ENCODE measurements around the gene PRKCE.

Gene PRKCE

GRCh38 chr2:46148369-46148736 lies 496.9 kb downstream of the PRKCE start:
- no peak overlapping the region for H3K4ac ChIP-seq (ENCODE audit: low read depth in 1 of 2, low read length in 2 of 2)
- WGBS: 88% methylated on average over 2 of the region's 2 CpGs
- no peak overlapping the region for H2AFZ ChIP-seq (ENCODE audit: low read depth, low read length)
- no peak overlapping the region for H2AK5ac ChIP-seq (ENCODE audit: low read length, severe bottlenecking)
- no peak overlapping the region for H3K4me3 ChIP-seq (ENCODE audit: insufficient read depth in 1 of 2, low read depth in 1 of 2, low read length in 2 of 2)
- H2BK5ac ChIP-seq (ENCODE audit: low read depth, low read length, poor library complexity, severe bottlenecking): no peak overlapping the region
- H3K9ac ChIP-seq (ENCODE audit: low read length): no peak overlapping the region
- H3K4me1 ChIP-seq (ENCODE audit: control insufficient read depth, insufficient read depth, low read depth, low read length): peaks cover 14% of the 10 kb centered on the region
- H3K36me3 ChIP-seq (ENCODE audit: control insufficient read depth in 1 of 2, insufficient read depth in 2 of 2, low read depth in 1 of 2, low read length in 2 of 2): peaks cover 11 to 46% of the 10 kb centered on the region in 2 experiments
- H4K91ac ChIP-seq (ENCODE audit: low read length): no peak overlapping the region
- H3K18ac ChIP-seq (ENCODE audit: low read depth in 1 of 2, low read length in 2 of 2): no peak overlapping the region
- H4K8ac ChIP-seq (ENCODE audit: low read length): no peak overlapping the region
- H3K9me3 ChIP-seq (ENCODE audit: control insufficient read depth, low read length): no peaks in the 10 kb centered on the region
- H3K14ac ChIP-seq (ENCODE audit: low read length in 2 of 2): no peak overlapping the region
- H2BK12ac ChIP-seq (ENCODE audit: low read length in 2 of 2): no peak overlapping the region
- H2BK15ac ChIP-seq (ENCODE audit: low read depth, poor library complexity, severe bottlenecking): no peak overlapping the region
- no peak overlapping the region for H3K4me2 ChIP-seq (ENCODE audit: low read length, poor library complexity, severe bottlenecking)
- H3K27ac ChIP-seq (ENCODE audit: low read length, poor library complexity, severe bottlenecking): no peak overlapping the region
- H3K79me1 ChIP-seq (replicated peaks; ENCODE audit: low read length, poor library complexity, severe bottlenecking): no peaks in the 10 kb centered on the region
- no peak overlapping the region for H3K23ac ChIP-seq (ENCODE audit: low read length in 2 of 2)
- H2BK120ac ChIP-seq (ENCODE audit: low read depth, low read length): no peak overlapping the region
- H3K27me3 ChIP-seq (ENCODE audit: control insufficient read depth in 1 of 2, insufficient read depth in 1 of 2, low read length in 2 of 2): no peaks in the 10 kb centered on the region
- DNase-seq: no peak

GRCh38 chr2:46150445-46150955 lies 499.0 kb downstream of the PRKCE start:
- WGBS: 93% methylated on average over 3 of the region's 3 CpGs
- Histone ChIP-seq H4K91ac (ENCODE audit: low read length) (no peak overlapping the region), H3K14ac (ENCODE audit: low read length in 2 of 2) (peak overlapping the region in 1 of 2 experiments; percentile 75), H3K4ac (ENCODE audit: low read depth in 1 of 2, low read length in 2 of 2) (peak overlapping the region in 1 of 2 experiments; percentile 8), H3K9ac (ENCODE audit: low read length) (peak overlapping the region; percentile 45), H3K9me3 (ENCODE audit: control insufficient read depth, low read length) (no peaks in the 10 kb centered on the region), H3K4me2 (ENCODE audit: low read length, poor library complexity, severe bottlenecking) (no peak overlapping the region), H3K4me1 (ENCODE audit: control insufficient read depth, insufficient read depth, low read depth, low read length) (peaks cover 12% of the 10 kb centered on the region), H3K27me3 (ENCODE audit: control insufficient read depth in 1 of 2, insufficient read depth in 1 of 2, low read length in 2 of 2) (no peaks in the 10 kb centered on the region), H3K27ac (ENCODE audit: low read length, poor library complexity, severe bottlenecking) (no peak overlapping the region), H3K4me3 (ENCODE audit: insufficient read depth in 1 of 2, low read depth in 1 of 2, low read length in 2 of 2) (peak overlapping the region in 1 of 2 experiments; percentile 46), H2AFZ (ENCODE audit: low read depth, low read length) (no peak overlapping the region), H2BK120ac (ENCODE audit: low read depth, low read length) (no peak overlapping the region), H2BK5ac (ENCODE audit: low read depth, low read length, poor library complexity, severe bottlenecking) (no peak overlapping the region), H2AK5ac (ENCODE audit: low read length, severe bottlenecking) (no peak overlapping the region), H4K8ac (ENCODE audit: low read length) (no peak overlapping the region), H3K23ac (ENCODE audit: low read length in 2 of 2) (no peak overlapping the region), H2BK15ac (ENCODE audit: low read depth, poor library complexity, severe bottlenecking) (no peak overlapping the region), H3K18ac (ENCODE audit: low read depth in 1 of 2, low read length in 2 of 2) (peak overlapping the region; percentile 13 to 41), H3K79me1 (replicated peaks; ENCODE audit: low read length, poor library complexity, severe bottlenecking) (no peaks in the 10 kb centered on the region), H2BK12ac (ENCODE audit: low read length in 2 of 2) (peak overlapping the region in 1 of 2 experiments; percentile 26), H3K36me3 (ENCODE audit: control insufficient read depth in 1 of 2, insufficient read depth in 2 of 2, low read depth in 1 of 2, low read length in 2 of 2) (peaks cover 11 to 42% of the 10 kb centered on the region in 2 experiments)
- no peak for DNase-seq

- H3K27ac ChIP-seq (ENCODE audit: low read length, poor library complexity, severe bottlenecking): no peak overlapping the region
- no peaks in the 10 kb centered on the region for H3K27me3 ChIP-seq (ENCODE audit: control insufficient read depth in 1 of 2, insufficient read depth in 1 of 2, low read length in 2 of 2)
- H3K4me1 ChIP-seq (ENCODE audit: control insufficient read depth, insufficient read depth, low read depth, low read length): peaks cover 12% of the 10 kb centered on the region
- H3K9me3 ChIP-seq (ENCODE audit: control insufficient read depth, low read length): no peaks in the 10 kb centered on the region
- H3K4me3 ChIP-seq (ENCODE audit: insufficient read depth in 1 of 2, low read depth in 1 of 2, low read length in 2 of 2): no peak overlapping the region
- H2BK120ac ChIP-seq (ENCODE audit: low read depth, low read length): no peak overlapping the region
- H4K91ac ChIP-seq (ENCODE audit: low read length): no peak overlapping the region
- H3K79me1 ChIP-seq (replicated peaks; ENCODE audit: low read length, poor library complexity, severe bottlenecking): no peaks in the 10 kb centered on the region
- peaks cover 11 to 41% of the 10 kb centered on the region in 2 experiments for H3K36me3 ChIP-seq (ENCODE audit: control insufficient read depth in 1 of 2, insufficient read depth in 2 of 2, low read depth in 1 of 2, low read length in 2 of 2)
- no peak overlapping the region for H3K4ac ChIP-seq (ENCODE audit: low read depth in 1 of 2, low read length in 2 of 2)
- WGBS: 87% methylated on average over 3 of the region's 4 CpGs
- H2BK15ac ChIP-seq (ENCODE audit: low read depth, poor library complexity, severe bottlenecking): no peak overlapping the region
- H2BK5ac ChIP-seq (ENCODE audit: low read depth, low read length, poor library complexity, severe bottlenecking): no peak overlapping the region
- no peak overlapping the region for H3K23ac ChIP-seq (ENCODE audit: low read length in 2 of 2)
- no peak overlapping the region for H4K8ac ChIP-seq (ENCODE audit: low read length)
- no peak overlapping the region for H3K9ac ChIP-seq (ENCODE audit: low read length)
- peak; percentile 54 for DNase-seq
- H3K14ac ChIP-seq (ENCODE audit: low read length in 2 of 2): no peak overlapping the region
- no peak overlapping the region for H2AK5ac ChIP-seq (ENCODE audit: low read length, severe bottlenecking)
- H3K18ac ChIP-seq (ENCODE audit: low read depth in 1 of 2, low read length in 2 of 2): peak overlapping the region in 1 of 2 experiments; percentile 8
- no peak overlapping the region for H3K4me2 ChIP-seq (ENCODE audit: low read length, poor library complexity, severe bottlenecking)
- no peak overlapping the region for H2BK12ac ChIP-seq (ENCODE audit: low read length in 2 of 2)
- no peak overlapping the region for H2AFZ ChIP-seq (ENCODE audit: low read depth, low read length)
Measured at GRCh38 chr2:46151577-46151976, 500.1 kb downstream of the PRKCE start.

GRCh38 chr2:46153996-46154753 lies 502.7 kb downstream of the PRKCE start:
- H3K14ac ChIP-seq (ENCODE audit: low read length in 2 of 2): no peak overlapping the region
- no peak for DNase-seq
- no peaks in the 10 kb centered on the region for H3K27me3 ChIP-seq (ENCODE audit: control insufficient read depth in 1 of 2, insufficient read depth in 1 of 2, low read length in 2 of 2)
- H2BK120ac ChIP-seq (ENCODE audit: low read depth, low read length): no peak overlapping the region
- 81% methylated on average over 15 of the region's 23 CpGs for WGBS
- H2AFZ ChIP-seq (ENCODE audit: low read depth, low read length): no peak overlapping the region
- H3K9me3 ChIP-seq (ENCODE audit: control insufficient read depth, low read length): no peaks in the 10 kb centered on the region
- H3K27ac ChIP-seq (ENCODE audit: low read length, poor library complexity, severe bottlenecking): no peak overlapping the region
- H3K4me3 ChIP-seq (ENCODE audit: insufficient read depth in 1 of 2, low read depth in 1 of 2, low read length in 2 of 2): no peak overlapping the region
- no peak overlapping the region for H2AK5ac ChIP-seq (ENCODE audit: low read length, severe bottlenecking)
- H3K4me1 ChIP-seq (ENCODE audit: control insufficient read depth, insufficient read depth, low read depth, low read length): peaks cover 12% of the 10 kb centered on the region
- peak overlapping the region in 1 of 2 experiments; percentile 57 for H2BK12ac ChIP-seq (ENCODE audit: low read length in 2 of 2)
- no peak overlapping the region for H4K91ac ChIP-seq (ENCODE audit: low read length)
- H3K23ac ChIP-seq (ENCODE audit: low read length in 2 of 2): no peak overlapping the region
- no peaks in the 10 kb centered on the region for H3K79me1 ChIP-seq (replicated peaks; ENCODE audit: low read length, poor library complexity, severe bottlenecking)
- H3K36me3 ChIP-seq (ENCODE audit: control insufficient read depth in 1 of 2, insufficient read depth in 2 of 2, low read depth in 1 of 2, low read length in 2 of 2): peaks cover 8 to 40% of the 10 kb centered on the region in 2 experiments
- no peak overlapping the region for H2BK5ac ChIP-seq (ENCODE audit: low read depth, low read length, poor library complexity, severe bottlenecking)
- H3K4me2 ChIP-seq (ENCODE audit: low read length, poor library complexity, severe bottlenecking): no peak overlapping the region
- H3K9ac ChIP-seq (ENCODE audit: low read length): no peak overlapping the region
- H4K8ac ChIP-seq (ENCODE audit: low read length): peak overlapping the region; percentile 21
- no peak overlapping the region for H3K18ac ChIP-seq (ENCODE audit: low read depth in 1 of 2, low read length in 2 of 2)
- no peak overlapping the region for H3K4ac ChIP-seq (ENCODE audit: low read depth in 1 of 2, low read length in 2 of 2)
- H2BK15ac ChIP-seq (ENCODE audit: low read depth, poor library complexity, severe bottlenecking): no peak overlapping the region

Measured in mesenchymal stem cell (in vitro differentiated cells and primary cell).